OCI-LY7 (cell line): ENCODE data around the gene PIAS4. TPM values are rescaled to one million over a fixed set of nuclear protein-coding genes. Genes with fewer than 3 reads are reported as not detected.

Experiments
- BruUV-seq: library from RNA; stranded (reverse); fragments of 400-500 nt; replicated peaks from 2 replicates; lab custom pipeline; 2021; lab: Mats Ljungman, UMichigan
- CTCF ChIA-PET: fragments of 300-600 bp; sonication (Branson Sonifier 250); formaldehyde crosslinking; loops from one replicate; lab custom pipeline; 2022; ENCODE audit warnings: antibody characterized with exemption; ENCODE audit not compliant: unreplicated experiment; lab: Charles Lee
- POLR2A ChIA-PET: fragments of 300-600 bp; sonication (Branson Sonifier 250); formaldehyde crosslinking; loops from one replicate; lab custom pipeline; 2022; ENCODE audit warnings: antibody characterized with exemption; lab: Charles Lee
- DNase-seq: peaks from one replicate; pipeline ENCODE4 v3.0.0-alpha.2; 2015; ENCODE audit warnings: low spot score
- H2AFZ ChIP-seq: fragments of 200-600 bp; sonication (generic), shearing (Covaris generic); 2 replicates; pipeline ENCODE4 v1.6.1; 2014; ENCODE audit warnings: mild to moderate bottlenecking, antibody characterized with exemption, low read length, moderate library complexity
- H3K27ac ChIP-seq: fragments of 200-600 bp; sonication (generic); 2 replicates; pipeline ENCODE4 v1.5.1; 2014; ENCODE audit warnings: mixed run types, low read depth, mild to moderate bottlenecking, moderate library complexity, low read length, inconsistent platforms; ENCODE audit not compliant: poor library complexity, severe bottlenecking
- H3K36me3 ChIP-seq: fragments of 200-600 bp; sonication (generic); 2 replicates; pipeline ENCODE4 v1.6.1; 2014; ENCODE audit warnings: mild to moderate bottlenecking, antibody characterized with exemption, low read length, moderate library complexity, mixed read lengths; ENCODE audit not compliant: insufficient read depth
- H3K4me1 ChIP-seq: fragments of 200-600 bp; sonication (generic); 2 replicates; pipeline ENCODE4 v1.5.1; 2014; ENCODE audit warnings: mild to moderate bottlenecking, low read length; ENCODE audit not compliant: insufficient read depth, poor library complexity, severe bottlenecking
- H3K4me2 ChIP-seq: fragments of 200-600 bp; sonication (generic); 2 replicates; pipeline ENCODE4 v1.6.1; 2014; ENCODE audit warnings: mild to moderate bottlenecking, low read length
- H3K4me3 ChIP-seq: fragments of 200-600 bp; sonication (generic); 2 replicates; pipeline ENCODE4 v1.5.1; 2014; ENCODE audit warnings: mild to moderate bottlenecking, low read depth, low read length; ENCODE audit not compliant: poor library complexity, severe bottlenecking
- H3K79me2 ChIP-seq: fragments of 200-600 bp; sonication (generic); 2 replicates; pipeline ENCODE4 v1.6.1; 2016; ENCODE audit warnings: low read depth, mild to moderate bottlenecking, low read length, moderate library complexity, mixed read lengths; ENCODE audit not compliant: insufficient read depth
- H3K9me2 ChIP-seq: fragments of 200-600 bp; sonication (generic); 2 replicates; pipeline ENCODE4 v1.6.1; 2016; ENCODE audit warnings: mild to moderate bottlenecking, low read length, mixed read lengths; ENCODE audit not compliant: insufficient read depth
- H3K9me3 ChIP-seq: fragments of 200-600 bp; sonication (generic); 2 replicates; pipeline ENCODE4 v1.6.1; 2014; ENCODE audit warnings: mild to moderate bottlenecking, mixed run types, low read length, mixed read lengths
- H4K20me1 ChIP-seq: fragments of 200-600 bp; sonication (generic); 2 replicates; pipeline ENCODE4 v1.6.1; 2014; ENCODE audit warnings: mild to moderate bottlenecking, antibody characterized with exemption, low read length, moderate library complexity, mixed read lengths; ENCODE audit not compliant: insufficient read depth
- CTCF ChIP-seq: fragments of 200-600 bp; sonication (generic); conservative IDR thresholded peaks from 2 replicates; pipeline ENCODE4 v1.5.1; 2014; ENCODE audit warnings: mild to moderate bottlenecking, antibody characterized with exemption, low read length, moderate library complexity, mixed read lengths
- EZH2phosphoT487 ChIP-seq: fragments of 200-600 bp; sonication (generic); IDR thresholded peaks from 2 replicates; pipeline ENCODE4 v1.6.1; 2018; ENCODE audit warnings: low read depth, borderline replicate concordance, mild to moderate bottlenecking, mixed run types, antibody characterized with exemption, low read length, moderate library complexity, mixed read lengths
- intact Hi-C: fragments of 100-400 bp; cut with micrococcal nuclease; formaldehyde crosslinking; loops from one replicate; pipeline ENCODE4 v1.10.0; 2022; ENCODE audit not compliant: unreplicated experiment
- total RNA-seq, 2 experiments: library from RNA; depleted of rRNA in 1 of 2; stranded (reverse); fragments of >200 nt in 1 of 2; shearing (Covaris generic) in 1 of 2; gene quantifications; 2 replicates each; pipeline ENCODE4 v1.2.3, GENCODE V29; 2014 to 2022

The PIAS4 gene
- total RNA-seq, 2 experiments from 2014 or later = 25.3 to 35.0 TPM

GRCh38 chr19:3978145-3978544, 29.4 kb upstream of the PIAS4 start:
- TF ChIP-seq CTCF (no peak), EZH2phosphoT487 (no peak)
- H4K20me1 ChIP-seq = peaks cover 42% of the 10 kb centered on the region
- no peak overlapping the region for H3K27ac ChIP-seq
- H3K79me2 ChIP-seq = peaks cover 42% of the 10 kb centered on the region
- no peak overlapping the region for H3K4me2 ChIP-seq
- POLR2A ChIA-PET = interaction anchor here (0.5 kb wide), 1 partner anchor 9 kb away, joined by 3 read pairs; no protein-coding TSS in a partner anchor
- peaks cover 83% of the 10 kb centered on the region for H3K36me3 ChIP-seq
- no TSS peak for BruUV-seq
- DNase-seq = no peak
- H3K9me2 ChIP-seq = no peaks in the 10 kb centered on the region
- H3K4me1 ChIP-seq = peaks cover 4% of the 10 kb centered on the region
- no peak overlapping the region for H3K4me3 ChIP-seq
- CTCF ChIA-PET = no interaction called here
- intact Hi-C loops = no loop called here
- no peaks in the 10 kb centered on the region for H3K9me3 ChIP-seq
- H2AFZ ChIP-seq = no peak overlapping the region

GRCh38 chr19:3979289-3979673, 28.3 kb upstream of the PIAS4 start:
- Histone ChIP-seq H3K4me3 (no peak overlapping the region), H3K4me1 (peaks cover 12% of the 10 kb centered on the region), H3K4me2 (no peak overlapping the region), H3K27ac (no peak overlapping the region), H4K20me1 (peaks cover 53% of the 10 kb centered on the region), H3K9me3 (no peaks in the 10 kb centered on the region), H3K9me2 (no peaks in the 10 kb centered on the region), H3K79me2 (peaks cover 53% of the 10 kb centered on the region), H2AFZ (no peak overlapping the region), H3K36me3 (peaks cover 94% of the 10 kb centered on the region)
- no peak for DNase-seq
- intact Hi-C loops = no loop called here
- BruUV-seq = no TSS peak
- TF ChIP-seq CTCF (no peak), EZH2phosphoT487 (no peak)
- ChIA-PET CTCF (no interaction called here), POLR2A (no interaction called here)

GRCh38 chr19:3979674-3980352, 27.7 kb upstream of the PIAS4 start:
- H3K9me2 ChIP-seq = no peaks in the 10 kb centered on the region
- no peak overlapping the region for H3K4me2 ChIP-seq
- H3K4me3 ChIP-seq = no peak overlapping the region
- no peak overlapping the region for H3K27ac ChIP-seq
- TF ChIP-seq EZH2phosphoT487 = no peak
- TF ChIP-seq CTCF = no peak
- no peak for DNase-seq
- CTCF ChIA-PET = no interaction called here
- intact Hi-C loops = no loop called here
- H3K79me2 ChIP-seq = peaks cover 58% of the 10 kb centered on the region
- POLR2A ChIA-PET = no interaction called here
- H3K36me3 ChIP-seq = peaks cover 99% of the 10 kb centered on the region
- H3K4me1 ChIP-seq = peaks cover 12% of the 10 kb centered on the region
- no peak overlapping the region for H2AFZ ChIP-seq
- BruUV-seq = no TSS peak
- H4K20me1 ChIP-seq = peaks cover 58% of the 10 kb centered on the region
- H3K9me3 ChIP-seq = no peaks in the 10 kb centered on the region
